COLO668 (cell line): Measurements from ENCODE around the gene SIRT7.

ENCODE experiments used
- DNase-seq: peaks from one replicate; lab custom pipeline; 2025; ENCODE audit not compliant: unreplicated experiment; lab: John Stamatoyannopoulos, UW

Gene SIRT7

DNA sequence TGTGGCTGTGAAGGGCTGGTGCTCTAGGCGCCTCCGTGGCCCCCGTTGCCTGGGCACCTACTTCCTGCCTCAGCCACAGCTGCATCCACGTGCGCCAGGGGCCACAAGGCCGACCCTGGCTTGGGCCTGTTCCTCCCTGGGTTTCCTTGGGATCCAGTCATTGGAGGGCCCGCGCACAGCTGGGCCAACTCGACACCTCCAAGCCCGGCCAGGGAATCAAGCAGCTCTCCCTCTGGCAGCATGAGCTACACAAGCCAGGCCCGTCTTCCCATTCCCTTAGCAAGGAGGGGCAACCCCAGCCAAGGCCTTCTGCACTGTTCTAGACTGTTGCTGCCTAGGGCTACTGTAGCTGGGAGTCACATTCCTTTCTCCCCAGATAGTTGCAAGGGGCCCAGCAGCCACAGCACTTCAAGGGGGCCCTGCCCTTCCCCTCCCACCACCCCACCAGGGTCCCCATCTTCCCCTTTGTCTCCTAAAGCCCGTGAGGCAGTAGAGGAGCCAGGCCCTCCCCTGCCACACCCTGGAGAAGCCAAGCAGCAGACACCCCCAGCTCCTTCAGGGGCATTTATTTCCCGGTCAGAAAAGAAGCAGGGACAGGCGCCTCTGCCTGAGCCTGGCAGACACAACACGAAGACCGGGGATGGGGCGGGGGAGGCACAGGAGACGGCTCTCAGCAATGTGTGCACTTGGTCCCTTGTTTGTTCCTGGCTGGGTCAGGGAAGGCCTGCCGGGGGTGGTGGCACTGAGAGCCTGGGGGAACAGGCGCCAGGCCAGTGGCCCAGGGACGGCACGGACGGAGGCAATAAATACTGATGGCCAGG is 50.6 kb downstream of the SIRT7 start:
- peak; percentile 55 for DNase-seq

DNA sequence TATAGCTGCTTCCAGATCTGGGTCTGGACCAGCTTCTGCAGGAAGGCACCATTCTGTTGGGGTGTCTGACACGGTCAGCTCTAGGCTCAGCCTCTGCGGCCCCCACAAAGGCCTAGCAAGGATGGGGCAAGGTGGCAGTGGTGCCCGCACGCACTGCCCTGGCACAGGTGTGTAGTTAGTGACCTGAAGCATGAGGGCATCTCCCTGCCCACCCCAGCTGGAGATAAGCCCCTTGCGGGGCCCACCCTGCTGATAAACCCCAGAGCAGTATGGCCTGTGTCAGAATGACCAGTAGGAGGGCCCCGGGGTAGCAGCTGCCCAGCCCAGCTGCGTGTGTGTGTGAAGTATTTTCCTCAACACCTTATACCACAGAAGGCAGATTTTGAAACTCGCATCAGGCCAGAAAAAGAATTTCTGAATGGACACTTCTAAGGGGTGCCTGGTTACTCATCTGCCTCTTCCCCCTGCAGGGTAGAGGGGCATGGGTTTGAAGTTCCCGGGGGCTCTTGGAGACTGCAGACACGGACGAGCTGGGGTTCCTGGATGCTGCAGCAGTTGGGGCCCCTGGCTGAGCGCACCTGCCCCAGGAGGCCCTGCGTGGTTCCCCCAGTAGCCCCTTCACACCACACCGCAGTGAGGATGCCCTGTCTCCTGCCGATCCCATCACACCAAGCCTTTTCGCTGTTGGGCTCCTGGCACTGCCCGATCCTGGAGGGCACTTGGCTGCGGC is 51.4 kb downstream of the SIRT7 start:
- peak; percentile 13 for DNase-seq

DNA sequence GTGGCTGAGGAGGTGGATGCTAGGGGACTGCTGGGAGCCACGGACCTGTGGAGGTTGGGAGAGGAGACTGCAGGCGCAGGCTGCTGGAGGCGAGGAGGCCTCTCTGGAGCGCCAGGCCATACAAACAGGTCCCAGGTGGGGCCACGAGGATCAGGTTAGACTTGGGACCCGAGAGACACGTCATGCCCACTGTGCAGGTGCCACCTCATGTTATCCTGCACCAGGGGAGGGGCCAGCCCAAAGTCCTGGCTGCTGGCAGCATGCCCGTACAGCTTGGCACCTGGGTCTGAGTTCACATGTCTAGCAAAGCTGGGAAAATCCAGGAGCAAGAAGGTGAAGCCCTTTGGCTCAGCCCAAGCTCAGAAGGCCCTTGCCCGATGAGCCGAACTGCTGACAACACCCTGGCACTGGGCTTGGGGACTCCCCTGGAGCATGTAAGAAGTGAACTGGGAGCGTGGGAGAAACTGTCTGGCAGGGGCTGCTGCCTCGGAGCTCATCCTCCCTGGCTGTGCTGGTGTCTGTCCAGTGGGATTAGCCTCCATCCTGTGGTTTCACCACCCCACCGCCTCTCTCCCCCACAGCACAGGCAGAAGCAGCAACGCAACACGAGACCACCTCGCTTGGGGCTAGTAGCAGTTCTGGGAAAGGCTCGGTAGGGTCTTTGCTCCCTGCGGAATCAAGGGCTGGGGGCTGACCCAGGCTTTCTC is 52.1 kb downstream of the SIRT7 start:
- peak; percentile 92 for DNase-seq

DNA sequence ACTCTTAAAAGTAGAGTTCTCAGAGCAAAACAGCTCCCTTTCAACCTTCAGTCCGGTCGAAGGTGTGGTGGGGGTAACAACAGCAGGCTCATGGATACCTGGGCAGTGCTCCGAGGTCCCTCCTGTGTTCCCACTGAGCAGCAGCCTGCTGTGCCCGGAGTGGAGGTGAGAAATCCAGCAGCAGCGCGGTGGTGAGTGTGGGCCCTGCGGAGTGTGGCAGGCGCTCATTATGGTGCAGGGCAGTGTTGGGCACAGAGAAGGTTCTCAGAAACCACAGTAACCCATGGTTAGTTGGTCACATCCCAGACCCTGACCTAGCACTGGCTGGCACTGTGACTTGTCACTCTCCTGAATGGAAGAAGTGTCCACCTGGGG is 52.6 kb downstream of the SIRT7 start:
- DNase-seq, result no peak

DNA sequence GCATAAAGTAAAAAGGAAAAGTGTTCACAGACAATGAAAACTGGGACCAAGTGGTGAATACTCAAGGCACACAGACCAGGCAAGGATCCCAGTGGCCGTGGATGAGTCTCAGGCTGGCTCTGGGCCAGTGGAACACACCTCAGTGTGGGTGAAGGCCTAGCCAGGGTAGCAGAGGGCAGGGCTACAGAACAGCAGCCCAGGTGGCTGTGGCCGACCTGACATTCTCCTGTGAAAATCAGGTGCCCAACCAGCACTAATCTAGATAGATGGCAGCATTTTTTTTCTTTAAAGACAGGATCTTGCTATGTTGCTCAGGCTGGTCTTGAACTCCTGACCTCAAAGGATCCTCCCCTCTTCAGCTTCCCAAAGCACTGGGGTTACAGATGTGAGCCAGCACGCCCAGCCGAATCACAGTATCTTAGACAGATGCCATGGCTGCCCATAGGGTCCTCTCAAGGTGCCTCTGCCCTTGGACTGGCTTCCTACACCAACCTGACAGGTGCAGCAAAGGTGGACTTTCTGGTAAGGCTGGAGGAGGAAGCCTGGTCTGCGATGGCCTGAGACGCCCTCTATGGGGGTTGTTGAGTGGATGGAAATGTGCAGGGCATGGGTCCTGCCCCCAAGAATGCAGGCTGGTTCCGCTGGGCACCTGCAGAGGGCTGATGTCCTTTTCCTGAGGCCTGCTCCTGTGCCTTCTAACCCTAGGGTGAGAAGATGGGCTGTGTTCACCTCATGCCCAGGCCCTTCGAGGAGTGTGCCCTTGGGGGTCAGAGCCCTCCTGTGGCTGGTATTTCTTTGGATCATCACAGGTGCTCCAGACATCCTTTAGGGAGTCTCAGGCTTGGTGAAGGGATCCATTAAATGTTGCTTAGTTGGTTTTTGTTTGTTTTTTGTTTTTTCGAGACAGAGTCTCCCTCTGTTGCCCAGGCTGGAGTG is 53.9 kb downstream of the SIRT7 start:
- peak; percentile 6 for DNase-seq

DNA sequence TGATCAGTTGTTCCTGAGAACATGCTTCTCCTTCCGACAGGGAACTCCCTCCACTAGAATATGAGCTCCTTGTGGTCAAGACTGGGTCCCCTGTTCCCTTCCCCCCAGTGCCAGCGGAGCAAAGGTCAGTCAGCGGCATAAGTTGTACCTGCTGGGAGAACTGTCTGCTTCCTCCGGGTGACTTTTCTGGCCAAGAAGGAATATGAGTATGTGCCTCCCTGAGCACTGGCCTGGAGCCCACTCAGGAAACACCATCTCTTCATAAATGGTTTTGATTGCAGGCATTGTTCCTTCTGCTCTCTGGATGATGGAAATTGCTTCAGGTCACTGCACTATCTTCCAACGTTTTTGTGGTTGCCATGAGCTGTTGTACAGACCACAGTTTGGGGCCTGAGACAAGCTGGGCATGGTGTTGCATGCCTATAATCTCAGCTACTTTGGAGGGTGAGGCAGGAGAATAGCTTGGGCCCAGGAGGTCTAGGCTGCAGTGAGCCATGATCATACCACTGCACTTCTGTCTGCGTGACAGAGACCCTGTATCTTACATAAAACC is 54.8 kb downstream of the SIRT7 start:
- DNase-seq, result no peak
